AG08395 (cell line): ENCODE data around the gene SHC4.

ENCODE experiments used
- DNase-seq: peaks from one replicate; pipeline ENCODE4 v3.0.0; 2012; ENCODE audit warnings: mixed read lengths, low spot score

SHC4 gene

GRCh38 chr15:48850648-48851047 lies 113.1 kb downstream of the SHC4 start:
- no peak for DNase-seq

- no peak for DNase-seq
Observed at GRCh38 chr15:48845123-48845522, 118.6 kb downstream of the SHC4 start.

- no peak for DNase-seq
Observed at GRCh38 chr15:48842501-48842900, 121.2 kb downstream of the SHC4 start.

GRCh38 chr15:48834756-48835155 lies 129.0 kb downstream of the SHC4 start:
- DNase-seq: no peak

- DNase-seq: no peak
Observed at GRCh38 chr15:48833526-48834239, 130.0 kb downstream of the SHC4 start.

- DNase-seq: no peak
Observed at GRCh38 chr15:48832648-48833047, 131.1 kb downstream of the SHC4 start.

GRCh38 chr15:48828906-48829305 lies 134.8 kb downstream of the SHC4 start:
- no peak for DNase-seq

GRCh38 chr15:48828471-48828870 lies 135.2 kb downstream of the SHC4 start:
- DNase-seq: no peak

GRCh38 chr15:48825075-48825474 lies 138.6 kb downstream of the SHC4 start:
- no peak for DNase-seq

GRCh38 chr15:48823706-48824105 lies 140.0 kb downstream of the SHC4 start:
- DNase-seq: no peak

GRCh38 chr15:48823237-48823636 lies 140.5 kb downstream of the SHC4 start:
- peak; percentile 41 for DNase-seq

GRCh38 chr15:48814286-48814685 lies 149.4 kb downstream of the SHC4 start:
- DNase-seq: no peak

GRCh38 chr15:48811325-48811958 lies 152.3 kb downstream of the SHC4 start:
- DNase-seq: no peak

GRCh38 chr15:48810414-48811324 lies 153.1 kb downstream of the SHC4 start, which contains the start of gene CEP152:
Gene CEP152, minus strand, starts transcription at chr15:48811069. Its CDS starts 5,420 bp downstream, at chr15:48805649.
- peak; percentile 98 for DNase-seq

GRCh38 chr15:48806151-48806550 lies 157.6 kb downstream of the SHC4 start:
- no peak for DNase-seq

GRCh38 chr15:48805591-48805990 lies 158.1 kb downstream of the SHC4 start:
- DNase-seq: no peak

- no peak for DNase-seq
Observed at GRCh38 chr15:48803877-48804276, 159.8 kb downstream of the SHC4 start.

GRCh38 chr15:48802867-48803266 lies 160.9 kb downstream of the SHC4 start:
- DNase-seq: peak; percentile 82

- DNase-seq: no peak
Observed at GRCh38 chr15:48802257-48802656, 161.5 kb downstream of the SHC4 start.

- DNase-seq: peak; percentile 31
Observed at GRCh38 chr15:48800811-48801455, 162.8 kb downstream of the SHC4 start.

GRCh38 chr15:48800245-48800644 lies 163.5 kb downstream of the SHC4 start:
- DNase-seq: no peak

- no peak for DNase-seq
Observed at GRCh38 chr15:48798319-48798718, 165.4 kb downstream of the SHC4 start.
